Measurements from ENCODE around the gene TTLL11.

- TF ChIP-seq CTCF (IDR thresholded peaks at IDR 0.05; ENCODE audit: poor library complexity, severe bottlenecking) (no peak), RAD21 (conservative IDR thresholded peaks at IDR 0.05) (no peak), TAF1 (IDR thresholded peaks at IDR 0.05; ENCODE audit: low read depth) (no peak)
Measured at GRCh38 chr9:121802753-121803152, 290.4 kb downstream of the TTLL11 start.
